Sigmoid colon (tissue), 4 donors: Measurements from ENCODE around the gene CCDC68.

Experiments
- CTCF ChIP-seq, 4 experiments: fragments of 450-650 bp in 3 of 4; fragments of 200-600 bp in 1 of 4; IDR thresholded peaks; one replicate each; pipeline ENCODE4 v1.5.1; 2016 to 2019; ENCODE audit warnings: antibody characterized with exemption in 4 of 4, mild to moderate bottlenecking in 3 of 4, moderate library complexity in 2 of 4
- EP300 ChIP-seq, 4 donors: sonication (generic); formaldehyde crosslinking; IDR thresholded peaks; one replicate each; pipeline ENCODE4 v1.6.1; 2017; ENCODE audit warnings: antibody characterized with exemption in 4 of 4
- POLR2A ChIP-seq, 2 donors: fragments of 450-650 bp; IDR thresholded peaks; one replicate each; pipeline ENCODE4 v1.6.1; 2016; ENCODE audit warnings: antibody characterized with exemption in 2 of 2, mild to moderate bottlenecking in 2 of 2, moderate library complexity in 2 of 2
- POLR2AphosphoS5 ChIP-seq, 4 donors: sonication (generic); formaldehyde crosslinking; IDR thresholded peaks; one replicate each; pipeline ENCODE4 v1.6.1; 2017; ENCODE audit warnings: antibody characterized with exemption in 4 of 4

- TF ChIP-seq POLR2A (IDR thresholded peaks at IDR 0.05) (no peak), POLR2AphosphoS5 (IDR thresholded peaks at IDR 0.05) (no peak), EP300 (IDR thresholded peaks at IDR 0.05) (no peak), CTCF (IDR thresholded peaks at IDR 0.05) (no peak)
Measured at GRCh38 chr18:54888378-54888777, 70.9 kb downstream of the CCDC68 start.
